HepG2 (cell line): ENCODE results near the gene VPS13D.

Source experiments
- CREB1 ChIP-seq, 2 experiments: fragments of 450-650 bp in 1 of 2; IDR thresholded peaks; 2 replicates each; pipeline ENCODE4 v1.6.1; 2016 to 2017; ENCODE audit warnings: control low read depth in 1 of 2, mild to moderate bottlenecking in 1 of 2, missing compliant biosample characterization in 1 of 2, missing genetic modification characterization in 1 of 2
- MIER2 ChIP-seq: IDR thresholded peaks from 2 replicates; pipeline ENCODE4 v1.6.1; 2016; ENCODE audit warnings: missing biosample characterization, missing genetic modification reagents
- POLR2A ChIP-seq, 2 experiments: IDR thresholded peaks; 2 replicates each; pipeline ENCODE4 v1.6.1; 2011; ENCODE audit warnings: low read depth in 2 of 2, low read length in 2 of 2, mild to moderate bottlenecking in 1 of 2, moderate library complexity in 1 of 2; ENCODE audit not compliant: insufficient read depth in 1 of 2
- THAP9 ChIP-seq: sonication (generic); formaldehyde crosslinking; IDR thresholded peaks from 2 replicates; pipeline ENCODE4; 2020; ENCODE audit warnings: missing genetic modification reagents, mild to moderate bottlenecking, borderline replicate concordance
- XRCC5 ChIP-seq: fragments of 200-400 bp; formaldehyde crosslinking; optimal IDR thresholded peaks from 2 replicates; pipeline ENCODE3; 2017; ENCODE audit warnings: mild to moderate bottlenecking, low read length
- YY1 ChIP-seq: IDR thresholded peaks from 2 replicates; pipeline ENCODE4 v1.6.1; 2011; ENCODE audit warnings: low read length, low read depth, moderate library complexity, mild to moderate bottlenecking; ENCODE audit not compliant: insufficient read depth, insufficient replicate concordance
- ZHX1 ChIP-seq: sonication (generic); formaldehyde crosslinking; IDR thresholded peaks from 2 replicates; pipeline ENCODE4 v1.8.1; 2022; ENCODE audit warnings: low read depth, mild to moderate bottlenecking, missing genetic modification reagents
- ZNF225 ChIP-seq: sonication (generic); formaldehyde crosslinking; IDR thresholded peaks from 2 replicates; pipeline ENCODE4 v1.4.0; 2020; ENCODE audit warnings: mild to moderate bottlenecking, missing genetic modification reagents
- ZNF691 ChIP-seq: sonication (generic); formaldehyde crosslinking; IDR thresholded peaks from 2 replicates; pipeline ENCODE4 v1.4.0; 2020; ENCODE audit warnings: missing genetic modification reagents, low read depth, mild to moderate bottlenecking, borderline replicate concordance
- ZSCAN29 ChIP-seq: sonication (generic); formaldehyde crosslinking; conservative IDR thresholded peaks from 2 replicates; pipeline ENCODE4 v1.4.0; 2020; ENCODE audit warnings: mild to moderate bottlenecking, missing genetic modification reagents

- TF ChIP-seq ZSCAN29 (CRISPR knock-in tag) (no peak), ZNF225 (CRISPR knock-in tag) (no peak), THAP9 (CRISPR knock-in tag) (no peak), CREB1 (IDR thresholded peaks at IDR 0.05) (no peak), CREB1 (CRISPR knock-in tag; IDR thresholded peaks at IDR 0.05) (no peak), ZNF691 (no peak), POLR2A (IDR thresholded peaks at IDR 0.05; ENCODE audit: insufficient read depth in 1 of 2, low read depth in 2 of 2, low read length in 2 of 2) (no peak), XRCC5 (no peak), YY1 (no peak), MIER2 (no peak), ZHX1 (CRISPR knock-in tag) (no peak)
Observed at GRCh38 chr1:12294076-12294475, 64.2 kb downstream of the VPS13D start.
